Heart left ventricle (tissue), 13 donors: Measurements from ENCODE around the gene HOXA3.

Experiments
- CTCF ChIP-seq, 12 donors: fragments of 200-600 bp; sonication (generic) in 4 of 12; IDR thresholded peaks; one replicate each; pipeline versions ENCODE4 v1.5.0 to v1.8.0; 2018 to 2022; ENCODE audit warnings: antibody characterized with exemption in 12 of 12, mild to moderate bottlenecking in 5 of 12
- POLR2A ChIP-seq, 2 donors: fragments of 450-650 bp; IDR thresholded peaks; one replicate each; pipeline ENCODE4 v1.6.1; 2017; ENCODE audit warnings: antibody characterized with exemption in 2 of 2, mild to moderate bottlenecking in 2 of 2, moderate library complexity in 2 of 2
- donor health status: ischemic (EF 13 %, LVEDD 7.1; RV severe dilation, severe dysfunction).
- donor health status: DM: no; HTN: yes; CAD: no.
- donor health status: DM: no; HTN: no; CAD: no.
- donor health status: ischemic (EF 25% LVEDD 6.9; RV normal size, moderate dysfunction).
- donor health status: ischemic (EF 25% LVEDD 5.7; RV mildly dilated, moderate dysfunction).
- donor health status: ischemic (EF 35%, LVEDD 5.7; RV mildly dilated, moderate dysfunction).
- donor health status: nonischemic (EF 11% LVEDD 7.7; RV severe dilation, severe dysfunction).
- donor health status: DM: yes; HTN: yes; CAD: no.
- donor health status: PGD.
- donor health status: ischemic (EF 29% LVEDD 5.4; RV normal size, mild dysfunction).
- donor health status: nonischemic (EF 23%, LVEDD 6.1; RV moderate dilation, normal function).

DNA sequence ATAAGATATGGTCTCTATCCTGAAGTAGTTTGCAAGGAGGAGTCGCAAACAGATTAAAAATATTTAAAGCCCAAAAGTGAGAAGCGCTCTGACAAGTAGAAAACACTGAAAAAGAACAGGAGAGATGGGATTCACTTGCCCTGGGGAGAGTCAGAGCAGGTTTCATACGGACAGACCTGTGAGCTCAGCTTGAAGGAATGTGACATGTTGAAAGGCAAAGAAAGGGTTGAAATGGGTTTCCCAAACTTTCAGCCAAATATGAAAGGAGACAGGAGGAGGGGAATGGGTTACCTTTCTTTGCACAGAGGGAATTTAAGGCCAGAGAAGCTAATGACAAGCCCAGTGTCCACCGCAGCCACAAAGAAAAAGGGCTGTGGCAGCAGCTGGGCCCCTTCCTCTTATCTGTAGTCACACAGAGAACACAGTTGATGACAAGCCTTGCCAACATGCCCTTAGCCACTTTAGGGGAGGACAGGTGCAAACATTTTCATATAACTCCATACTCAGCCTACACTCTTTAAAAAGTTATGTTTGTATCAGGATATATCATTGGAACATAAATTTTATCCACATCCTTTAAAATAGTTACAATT, 71.4 kb downstream of the HOXA3 start:
- TF ChIP-seq CTCF (IDR thresholded peaks at IDR 0.05), result no peak
- no peak for TF ChIP-seq POLR2A (IDR thresholded peaks at IDR 0.05)
